ENCODE data around the gene GAS6.

GAS6 gene

GRCh38 chr13:113833111-113833830 is 30.6 kb downstream of the GAS6 start:
- no peaks in the 10 kb centered on the region for H3K36me3 ChIP-seq (ENCODE audit: low read length)
- H3F3A ChIP-seq (ENCODE audit: insufficient read depth), result no peaks in the 10 kb centered on the region
- H3K9me2 ChIP-seq (replicated peaks; ENCODE audit: insufficient read depth, low read length), result no peaks in the 10 kb centered on the region
- H3K4me3 ChIP-seq (ENCODE audit: insufficient read depth, low read length, poor library complexity, severe bottlenecking), result no peak overlapping the region
- H3K4me2 ChIP-seq (ENCODE audit: low read depth, low read length, poor library complexity, severe bottlenecking), result no peak overlapping the region
- TF ChIP-seq EZH2phosphoT487 (conservative IDR thresholded peaks at IDR 0.05; ENCODE audit: low read length) (no peak), CTCF (IDR thresholded peaks at IDR 0.05; ENCODE audit: insufficient read depth, low read length, poor library complexity, severe bottlenecking) (no peak)
- H2AFZ ChIP-seq (ENCODE audit: low read depth, low read length, severe bottlenecking), result no peak overlapping the region
- H3K9me3 ChIP-seq (ENCODE audit: insufficient read depth, low read length), result no peaks in the 10 kb centered on the region
- H3K27me3 ChIP-seq (ENCODE audit: low read length), result no peaks in the 10 kb centered on the region
- no peak overlapping the region for H3K27ac ChIP-seq (ENCODE audit: low read depth, low read length)
- H3K79me2 ChIP-seq (ENCODE audit: insufficient read depth, low read length), result no peaks in the 10 kb centered on the region
- no peaks in the 10 kb centered on the region for H4K20me1 ChIP-seq (ENCODE audit: low read depth, low read length)
- no peak overlapping the region for H3K9ac ChIP-seq (ENCODE audit: low read length)

GRCh38 chr13:113832631-113833030 is 31.2 kb downstream of the GAS6 start:
- Histone ChIP-seq H3K27ac (ENCODE audit: low read depth, low read length) (no peak overlapping the region), H2AFZ (ENCODE audit: low read depth, low read length, severe bottlenecking) (no peak overlapping the region), H3K27me3 (ENCODE audit: low read length) (no peaks in the 10 kb centered on the region), H3F3A (ENCODE audit: insufficient read depth) (no peaks in the 10 kb centered on the region), H3K4me3 (ENCODE audit: insufficient read depth, low read length, poor library complexity, severe bottlenecking) (no peak overlapping the region), H3K9me2 (replicated peaks; ENCODE audit: insufficient read depth, low read length) (no peaks in the 10 kb centered on the region), H3K9ac (ENCODE audit: low read length) (no peak overlapping the region), H3K79me2 (ENCODE audit: insufficient read depth, low read length) (no peaks in the 10 kb centered on the region), H3K4me2 (ENCODE audit: low read depth, low read length, poor library complexity, severe bottlenecking) (no peak overlapping the region), H3K36me3 (ENCODE audit: low read length) (no peaks in the 10 kb centered on the region), H4K20me1 (ENCODE audit: low read depth, low read length) (no peaks in the 10 kb centered on the region), H3K9me3 (ENCODE audit: insufficient read depth, low read length) (no peaks in the 10 kb centered on the region)
- no peak for TF ChIP-seq EZH2phosphoT487 (conservative IDR thresholded peaks at IDR 0.05; ENCODE audit: low read length)
- no peak for TF ChIP-seq CTCF (IDR thresholded peaks at IDR 0.05; ENCODE audit: insufficient read depth, low read length, poor library complexity, severe bottlenecking)

GRCh38 chr13:113832205-113832604 is 31.7 kb downstream of the GAS6 start:
- H3K4me2 ChIP-seq (ENCODE audit: low read depth, low read length, poor library complexity, severe bottlenecking), result no peak overlapping the region
- no peaks in the 10 kb centered on the region for H4K20me1 ChIP-seq (ENCODE audit: low read depth, low read length)
- no peak overlapping the region for H3K27ac ChIP-seq (ENCODE audit: low read depth, low read length)
- H3K9me3 ChIP-seq (ENCODE audit: insufficient read depth, low read length), result no peaks in the 10 kb centered on the region
- H3K79me2 ChIP-seq (ENCODE audit: insufficient read depth, low read length), result no peaks in the 10 kb centered on the region
- H3K9ac ChIP-seq (ENCODE audit: low read length), result no peak overlapping the region
- no peak overlapping the region for H3K4me3 ChIP-seq (ENCODE audit: insufficient read depth, low read length, poor library complexity, severe bottlenecking)
- no peak overlapping the region for H2AFZ ChIP-seq (ENCODE audit: low read depth, low read length, severe bottlenecking)
- H3K27me3 ChIP-seq (ENCODE audit: low read length), result no peaks in the 10 kb centered on the region
- no peaks in the 10 kb centered on the region for H3K36me3 ChIP-seq (ENCODE audit: low read length)
- TF ChIP-seq CTCF (IDR thresholded peaks at IDR 0.05; ENCODE audit: insufficient read depth, low read length, poor library complexity, severe bottlenecking) (no peak), EZH2phosphoT487 (conservative IDR thresholded peaks at IDR 0.05; ENCODE audit: low read length) (no peak)
- H3F3A ChIP-seq (ENCODE audit: insufficient read depth), result no peaks in the 10 kb centered on the region
- H3K9me2 ChIP-seq (replicated peaks; ENCODE audit: insufficient read depth, low read length), result no peaks in the 10 kb centered on the region

All from SU-DHL-6 (cell line).